Measurements from ENCODE around the gene MSRB3.
"Not testable (repeated sequence)": the region's sequence is repeated elsewhere in the genome, so short reads cannot be mapped to it uniquely, and the experiment has no call there.

The MSRB3 gene

DNA sequence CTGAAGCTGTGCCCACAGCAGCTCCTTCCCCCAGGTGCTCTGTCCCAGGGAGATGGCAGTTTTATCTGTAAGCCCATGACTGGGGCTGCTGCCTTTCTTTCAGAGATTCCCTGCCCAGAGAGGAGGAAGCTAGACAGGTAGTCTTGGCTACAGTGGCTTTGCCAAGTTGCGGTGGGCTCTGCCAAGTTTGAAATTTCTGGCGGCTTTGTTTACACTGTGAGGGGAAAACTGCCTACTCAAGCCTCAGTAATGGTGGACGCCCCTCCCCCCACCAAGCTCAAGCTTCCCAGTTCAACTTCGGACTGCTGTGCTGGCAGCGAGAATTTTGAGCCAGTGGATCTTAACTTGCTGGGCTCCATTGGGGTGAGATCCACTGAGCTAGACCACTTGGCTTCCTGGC is 124.7 kb downstream of the MSRB3 start:
- no peak for DNase-seq (ENCODE audit: low read depth)

- DNase-seq (ENCODE audit: low read depth): no peak
Measured at GRCh38 chr12:65407388-65408149, 129.1 kb downstream of the MSRB3 start.

- DNase-seq (ENCODE audit: low read depth): no peak
Measured at GRCh38 chr12:65408441-65408840, 130.0 kb downstream of the MSRB3 start.

DNA sequence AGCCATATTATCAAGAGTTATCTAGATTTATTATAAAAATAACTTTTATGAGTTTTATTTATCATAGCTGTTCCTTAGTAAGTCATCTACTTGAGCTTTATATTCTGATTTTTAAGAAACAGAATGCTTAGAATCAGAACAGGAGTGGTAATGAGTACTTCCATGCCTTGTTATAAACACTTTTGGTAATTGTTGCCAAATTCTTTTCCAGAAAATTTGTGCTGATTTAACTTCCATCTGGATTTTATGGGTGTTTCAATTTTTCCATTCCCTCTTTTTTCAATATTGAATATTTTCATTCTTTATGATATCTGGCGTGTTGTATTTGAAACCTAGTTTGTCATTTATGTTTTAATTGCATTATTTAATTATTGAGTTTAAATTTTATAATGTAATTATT is 131.2 kb downstream of the MSRB3 start:
- no peak for DNase-seq (ENCODE audit: low read depth)

- DNase-seq (ENCODE audit: low read depth): no peak
Measured at GRCh38 chr12:65411171-65411570, 132.7 kb downstream of the MSRB3 start.

DNA sequence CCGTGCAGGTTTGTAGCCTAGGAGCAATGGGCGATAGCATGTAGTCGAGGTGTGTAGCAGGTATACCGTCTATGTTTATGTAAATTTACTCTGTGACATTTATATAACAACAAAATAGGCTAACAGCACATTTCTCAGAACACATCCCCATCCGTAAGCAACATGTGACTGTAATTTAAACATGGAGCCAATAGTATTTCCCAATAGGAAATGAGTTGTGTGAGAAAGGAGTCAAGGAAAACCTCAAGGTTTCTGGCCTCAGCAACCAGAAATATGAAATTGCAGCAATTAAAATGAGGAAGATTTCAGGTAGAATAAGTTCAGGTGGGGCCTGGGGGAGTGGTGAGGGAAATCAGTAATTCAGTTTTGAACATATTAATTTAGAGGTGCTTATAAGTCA is 136.0 kb downstream of the MSRB3 start:
- DNase-seq (ENCODE audit: low read depth): no peak

- DNase-seq (ENCODE audit: low read depth): no peak
Measured at GRCh38 chr12:65415826-65416225, 137.3 kb downstream of the MSRB3 start.

DNA sequence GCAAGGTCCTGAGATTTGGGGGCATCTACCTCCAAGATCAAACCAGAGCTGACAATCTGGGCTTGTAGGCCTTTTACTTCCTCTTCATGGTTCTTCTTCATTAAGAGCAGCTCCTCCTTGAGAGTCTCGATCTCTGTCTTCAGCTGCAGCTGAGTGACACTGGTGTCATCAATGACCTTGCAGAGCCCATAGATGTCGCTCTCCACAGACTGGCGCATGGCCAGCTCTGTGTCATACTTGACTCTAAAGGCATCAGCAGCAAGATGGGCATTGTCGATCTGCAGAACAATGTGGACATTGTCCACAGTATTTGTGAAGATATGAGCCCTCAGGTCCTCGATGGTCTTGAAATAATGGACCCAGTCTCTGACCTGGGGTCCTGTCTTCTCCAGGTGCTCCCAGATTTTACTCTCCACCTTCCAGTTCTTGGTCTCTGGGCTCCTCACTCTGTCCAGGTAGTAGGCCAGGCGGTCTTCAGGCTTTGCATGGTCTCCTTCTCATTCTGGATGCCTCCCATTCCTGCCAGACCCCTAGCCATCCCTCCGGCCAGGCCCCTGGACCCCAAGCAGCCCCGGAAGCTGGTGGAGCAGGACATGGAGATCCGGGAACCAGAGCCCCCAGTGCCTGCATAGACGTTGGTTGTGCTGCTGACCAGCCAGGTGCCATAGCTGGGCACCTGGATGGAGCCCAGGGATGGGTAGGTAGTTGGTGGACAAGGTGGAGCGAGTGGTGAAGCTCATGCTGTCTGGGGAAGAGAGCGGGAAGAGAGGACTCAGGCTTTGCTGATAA is 141.0 kb downstream of the MSRB3 start:
- DNase-seq (ENCODE audit: low read depth): no peak

- no peak for DNase-seq (ENCODE audit: low read depth)
Measured at GRCh38 chr12:65420941-65421340, 142.5 kb downstream of the MSRB3 start.

GRCh38 chr12:65427646-65428045 is 149.2 kb downstream of the MSRB3 start:
- no peak for DNase-seq (ENCODE audit: low read depth)

DNA sequence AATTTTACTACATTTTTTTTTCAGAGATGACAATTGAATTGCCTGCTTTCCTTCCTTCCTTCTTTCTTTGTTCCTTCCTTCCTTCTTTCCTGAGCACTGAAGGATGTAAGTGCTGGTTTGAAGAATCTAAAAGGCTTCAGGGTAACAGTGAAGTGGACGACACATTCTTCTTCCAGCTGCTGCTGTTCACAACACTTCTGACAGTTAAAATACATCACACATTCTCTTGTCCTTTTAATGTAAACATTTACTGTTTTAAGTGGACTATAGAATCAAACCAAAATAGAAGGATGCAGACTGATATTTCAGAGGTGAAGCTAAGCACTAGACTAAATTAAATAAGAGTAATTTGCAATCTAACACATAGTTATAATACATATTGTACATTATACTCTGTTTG is 151.5 kb downstream of the MSRB3 start:
- no peak for DNase-seq (ENCODE audit: low read depth)

DNA sequence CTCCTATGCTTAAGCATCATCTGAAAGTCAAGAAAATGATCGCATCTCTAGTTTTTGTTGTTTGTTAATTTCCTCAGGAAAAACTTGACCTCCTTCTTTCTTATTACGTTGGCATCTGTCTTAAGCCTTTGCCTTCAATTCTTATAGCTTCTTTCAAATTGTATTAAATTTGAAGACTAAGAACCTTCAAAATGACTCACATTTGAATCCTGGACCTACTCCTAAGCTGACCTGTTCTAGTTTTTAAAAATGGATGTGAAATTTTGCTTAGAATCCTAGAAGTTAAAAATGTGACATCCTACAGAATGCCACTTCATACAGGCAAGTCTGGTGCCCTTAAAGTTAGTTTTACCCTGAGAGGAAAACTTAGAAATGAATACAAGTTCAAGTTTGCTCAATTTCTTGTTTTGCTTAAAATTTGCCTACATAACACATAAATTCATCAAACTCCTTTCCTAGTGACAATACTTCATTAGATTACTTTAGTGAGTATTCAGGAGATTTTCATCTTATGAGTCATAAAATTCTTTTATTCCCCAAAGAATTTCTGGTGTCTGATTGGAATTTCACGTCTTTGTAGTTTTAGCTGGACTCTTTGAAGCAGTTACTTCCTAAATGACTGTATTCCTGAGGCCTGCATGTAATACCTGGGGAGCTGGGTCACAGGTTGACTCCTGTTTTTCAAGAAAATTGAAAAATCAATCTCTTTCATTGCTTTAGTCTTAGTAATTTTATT is 152.3 kb downstream of the MSRB3 start:
- DNase-seq (ENCODE audit: low read depth): no peak

DNA sequence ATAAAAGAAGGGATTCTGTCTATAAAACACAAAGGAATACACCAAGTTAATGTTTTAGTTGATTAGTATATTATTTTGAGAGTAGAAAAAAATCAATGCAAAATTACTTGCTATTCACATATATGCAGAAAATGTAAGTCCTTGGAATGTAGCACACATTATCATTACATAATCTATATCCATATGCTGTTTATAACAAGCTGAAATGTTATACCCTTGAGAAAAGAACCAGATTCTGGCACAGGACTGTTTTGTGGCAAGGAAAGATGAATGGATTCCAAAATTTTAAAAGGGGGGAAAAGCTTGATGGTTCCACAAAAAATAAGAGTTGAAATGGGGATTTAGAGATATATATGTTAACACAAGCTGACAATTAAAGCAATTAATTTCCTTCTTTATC is 153.6 kb downstream of the MSRB3 start:
- no peak for DNase-seq (ENCODE audit: low read depth)

DNA sequence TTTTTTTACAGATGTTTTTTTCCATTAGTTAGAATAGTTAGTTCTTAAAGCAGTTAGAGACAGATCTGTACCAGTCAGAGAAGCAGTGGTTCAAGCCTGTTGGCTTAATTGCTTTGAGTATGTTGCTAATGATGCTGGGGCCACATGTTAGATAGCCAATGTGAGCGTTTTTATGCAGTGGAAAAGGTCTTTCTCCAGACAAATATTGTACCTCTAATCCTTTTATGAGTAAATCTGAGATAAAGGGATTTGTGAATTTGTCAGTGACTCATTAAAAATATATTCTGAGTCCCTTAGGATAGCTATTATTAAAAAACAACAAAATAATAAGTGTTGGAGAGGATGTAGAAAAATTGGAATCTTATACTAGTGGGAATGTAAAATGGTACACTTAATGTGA is 154.2 kb downstream of the MSRB3 start:
- DNase-seq (ENCODE audit: low read depth): no peak

DNA sequence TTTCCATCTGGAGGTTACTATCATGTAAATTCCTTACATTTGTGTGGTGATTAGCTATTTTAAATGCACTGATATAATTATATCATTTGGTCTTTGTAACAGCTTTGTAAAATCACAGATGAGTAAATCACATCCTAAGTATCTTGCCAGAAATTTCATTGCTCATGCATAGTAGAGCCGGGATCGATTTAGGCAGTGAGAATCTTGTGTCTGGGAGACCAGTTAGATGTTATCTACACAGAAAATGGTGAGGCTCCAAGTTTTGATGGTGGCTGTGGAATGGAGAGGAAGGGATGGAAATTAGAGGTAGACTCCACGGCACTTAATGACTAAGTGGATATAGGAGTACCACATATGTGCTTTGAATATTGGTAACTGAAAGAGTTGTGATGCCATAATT is 156.3 kb downstream of the MSRB3 start:
- no peak for DNase-seq (ENCODE audit: low read depth)

DNA sequence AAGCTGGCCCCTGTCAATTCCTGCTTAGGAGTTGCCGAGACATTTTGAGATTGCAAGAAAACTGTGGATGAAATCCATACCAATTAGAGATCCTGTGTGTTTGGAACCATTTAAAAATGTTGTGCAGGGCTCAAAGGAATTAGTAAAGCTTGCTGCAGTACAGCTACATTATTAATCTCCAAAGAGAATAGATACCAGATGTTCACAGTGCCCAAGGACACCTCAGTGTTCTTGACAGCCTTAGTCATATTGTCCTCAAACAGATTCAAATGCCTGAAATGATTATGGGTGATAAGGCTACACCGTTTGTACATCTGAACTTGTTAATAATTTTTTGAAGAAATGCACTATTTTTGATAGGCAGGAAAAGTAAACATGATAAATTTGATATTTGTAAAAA is 164.6 kb downstream of the MSRB3 start:
- no peak for DNase-seq (ENCODE audit: low read depth)

DNA sequence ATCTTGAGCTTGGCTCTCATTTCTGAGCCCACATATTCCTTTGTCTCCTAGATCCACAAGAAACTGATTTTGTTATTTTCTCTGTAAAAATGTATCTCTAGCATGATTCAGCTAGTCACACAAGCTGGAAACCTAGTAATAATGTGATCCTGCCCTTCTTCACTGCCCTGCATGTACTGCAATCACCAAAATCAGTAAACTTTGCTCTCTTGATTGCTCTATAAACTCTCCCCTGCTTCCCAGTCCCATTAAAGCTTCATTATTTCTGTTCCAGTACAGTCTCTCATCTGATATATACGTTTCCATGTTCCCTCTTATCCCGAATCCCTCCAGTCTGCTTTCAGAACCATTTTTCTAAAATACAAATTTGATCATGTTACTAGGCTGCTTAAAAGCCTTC is 166.5 kb downstream of the MSRB3 start:
- no peak for DNase-seq (ENCODE audit: low read depth)

GRCh38 chr12:65446901-65447300 is 168.4 kb downstream of the MSRB3 start:
- DNase-seq (ENCODE audit: low read depth): no peak

DNA sequence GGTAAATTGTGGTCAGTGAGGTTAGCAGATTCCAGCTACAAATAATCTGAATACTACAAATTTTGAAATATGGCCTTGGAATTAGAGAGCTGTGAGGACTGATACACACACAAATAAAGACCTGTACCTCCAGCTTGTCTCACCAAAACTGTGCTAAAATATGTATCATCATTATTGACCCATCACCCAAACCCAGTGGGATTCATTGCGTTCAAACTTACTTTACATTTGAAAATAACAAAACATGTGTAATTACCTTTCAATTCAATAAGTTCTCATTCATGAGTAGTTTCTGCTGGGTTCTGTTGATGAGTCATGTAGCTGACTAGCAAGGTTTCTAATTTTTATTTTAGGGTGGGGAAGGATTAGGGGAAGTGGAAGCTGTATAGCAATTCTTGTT is 170.9 kb downstream of the MSRB3 start:
- DNase-seq (ENCODE audit: low read depth): no peak

DNA sequence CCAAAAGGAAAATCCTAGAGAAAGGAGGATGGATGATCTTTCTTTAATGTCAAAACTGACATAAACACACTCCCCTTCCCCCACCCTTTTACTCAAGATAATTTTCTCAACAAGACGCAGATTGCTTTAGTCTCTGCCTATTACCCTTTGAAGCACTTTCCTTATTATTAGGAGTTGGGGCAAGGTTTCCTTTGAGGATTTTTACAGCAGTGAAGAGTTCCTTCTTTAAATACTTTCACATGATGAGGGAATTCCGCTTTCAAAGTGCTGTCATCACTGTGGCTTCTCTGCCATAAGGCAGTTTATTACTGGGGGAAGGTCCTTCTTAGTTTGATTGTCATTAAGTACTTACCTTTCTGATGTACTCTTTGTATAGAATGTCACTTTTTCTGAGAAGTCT is 172.1 kb downstream of the MSRB3 start:
- DNase-seq (ENCODE audit: low read depth): no peak

GRCh38 chr12:65454115-65454787 is 175.8 kb downstream of the MSRB3 start:
- DNase-seq (ENCODE audit: low read depth): no peak

GRCh38 chr12:65457341-65457740 is 178.9 kb downstream of the MSRB3 start:
- not testable (repeated sequence) for DNase-seq (ENCODE audit: low read depth)

All from stimulated activated CD8-positive, alpha-beta memory T cell treated with anti-CD3 and anti-CD28 coated beads, Interleukin-7, amount 100 ng/mL, for 24 hours (primary cell).